Measurements from ENCODE around the gene FCGR2B. TPM values are rescaled to one million over a fixed set of nuclear protein-coding genes. Genes with fewer than 3 reads are reported as not detected.

FCGR2B gene
- polyA plus RNA-seq, 1 of the 3 experiments (the other 2 are of a cell fraction): 0.05 TPM

- H3K9me2 ChIP-seq: no peaks in the 10 kb centered on the region
- H3K9ac ChIP-seq: no peak overlapping the region
- TF ChIP-seq TCF12 (IDR thresholded peaks at IDR 0.05) (no peak), PBX3 (IDR thresholded peaks at IDR 0.05) (no peak), FOSL2 (IDR thresholded peaks at IDR 0.05; ENCODE audit: borderline replicate concordance, low read depth) (no peak), REST (IDR thresholded peaks at IDR 0.05; ENCODE audit: low read depth, low read length) (no peak), FOXM1 (IDR thresholded peaks at IDR 0.05; ENCODE audit: low read depth) (no peak), ELF1 (IDR thresholded peaks at IDR 0.05) (no peak), YY1 (IDR thresholded peaks at IDR 0.05; ENCODE audit: low read depth) (no peak), RAD21 (IDR thresholded peaks at IDR 0.05; ENCODE audit: low read length) (no peak), CHD2 (IDR thresholded peaks at IDR 0.05; ENCODE audit: low read length, partially characterized antibody) (no peak), RCOR1 (IDR thresholded peaks at IDR 0.05; ENCODE audit: low read length) (no peak), RFX5 (IDR thresholded peaks at IDR 0.05; ENCODE audit: low read length) (no peak), JUND (IDR thresholded peaks at IDR 0.05) (no peak)
- no peaks in the 10 kb centered on the region for H4K20me1 ChIP-seq (ENCODE audit: insufficient read depth)
- no peaks in the 10 kb centered on the region for H3K79me2 ChIP-seq (ENCODE audit: insufficient read depth)
- no peaks in the 10 kb centered on the region for H3K4me1 ChIP-seq (ENCODE audit: control insufficient read depth in 1 of 2, insufficient read depth in 2 of 2, low read depth in 1 of 2, low read length in 1 of 2)
- CTCF ChIA-PET: no interaction called here
- WGBS (ENCODE audit: low lambda C conversion rate): 16% methylated on average over 3 of the region's 3 CpGs
- H3K27me3 ChIP-seq (ENCODE audit: insufficient read depth): peaks cover 43% of the 10 kb centered on the region; the same call in 1 of the 2 replicates
- H3K27ac ChIP-seq (ENCODE audit: low read depth in 2 of 2, low read length in 1 of 2): no peak overlapping the region
- no peak overlapping the region for H3K4me3 ChIP-seq (ENCODE audit: low read depth in 2 of 2, low read length in 1 of 2)
- peak overlapping the region; percentile 1; the same call in 1 of the 2 replicates for H2AFZ ChIP-seq (ENCODE audit: low read depth)
- H3K9me3 ChIP-seq: no peaks in the 10 kb centered on the region
- no peaks in the 10 kb centered on the region for H3F3A ChIP-seq (replicated peaks; ENCODE audit: insufficient read depth)
- DNase-seq: no peak
- H3K4me2 ChIP-seq: no peak overlapping the region
- POLR2A ChIA-PET: no interaction called here
- no peaks in the 10 kb centered on the region for H3K36me3 ChIP-seq (replicated peaks in 1 of 2; ENCODE audit: control insufficient read depth in 1 of 2, insufficient read depth in 2 of 2, low read length in 1 of 2)
Measured at GRCh38 chr1:161688946-161689345, 26.0 kb downstream of the FCGR2B start.

GRCh38 chr1:161691846-161692245, 28.9 kb downstream of the FCGR2B start:
- Histone ChIP-seq H3K27ac (ENCODE audit: low read depth in 2 of 2, low read length in 1 of 2) (no peak overlapping the region), H3K79me2 (ENCODE audit: insufficient read depth) (no peaks in the 10 kb centered on the region), H3K4me1 (ENCODE audit: control insufficient read depth in 1 of 2, insufficient read depth in 2 of 2, low read depth in 1 of 2, low read length in 1 of 2) (no peaks in the 10 kb centered on the region), H3K27me3 (ENCODE audit: insufficient read depth) (peaks cover 29% of the 10 kb centered on the region), H3K4me3 (ENCODE audit: low read depth in 2 of 2, low read length in 1 of 2) (no peak overlapping the region), H3K9ac (no peak overlapping the region), H3K4me2 (no peak overlapping the region), H3K9me3 (peaks cover 5% of the 10 kb centered on the region), H4K20me1 (ENCODE audit: insufficient read depth) (no peaks in the 10 kb centered on the region), H3F3A (replicated peaks; ENCODE audit: insufficient read depth) (no peaks in the 10 kb centered on the region), H2AFZ (ENCODE audit: low read depth) (no peak overlapping the region; the same call in 1 of the 2 replicates), H3K36me3 (replicated peaks in 1 of 2; ENCODE audit: control insufficient read depth in 1 of 2, insufficient read depth in 2 of 2, low read length in 1 of 2) (no peaks in the 10 kb centered on the region), H3K9me2 (no peaks in the 10 kb centered on the region)
- 29% methylated on average over 2 of the region's 3 CpGs for WGBS (ENCODE audit: low lambda C conversion rate)
- DNase-seq: no peak
- ChIA-PET POLR2A (no interaction called here), CTCF (interaction anchor here (1.3 to 1.9 kb wide), 2 partner anchors 9 to 35 kb away, joined by 4 read pairs; no protein-coding TSS in a partner anchor)
- TF ChIP-seq YY1 (IDR thresholded peaks at IDR 0.05; ENCODE audit: low read depth) (no peak), REST (IDR thresholded peaks at IDR 0.05; ENCODE audit: low read depth, low read length) (no peak), RFX5 (IDR thresholded peaks at IDR 0.05; ENCODE audit: low read length) (no peak), ZBTB33 (IDR thresholded peaks at IDR 0.05; ENCODE audit: borderline replicate concordance, low read depth) (no peak), EP300 (IDR thresholded peaks at IDR 0.05; ENCODE audit: borderline replicate concordance in 1 of 2, low read depth in 1 of 2, low read length in 1 of 2) (no peak), CTCF (IDR thresholded peaks at IDR 0.05) (no peak), EZH2phosphoT487 (IDR thresholded peaks at IDR 0.05; ENCODE audit: borderline replicate concordance, low read depth) (no peak)

Data from SK-N-SH (cell line).